Thyroid gland (tissue), 4 donors: ENCODE measurements around the gene MORN4. TPM values are rescaled to one million over a fixed set of nuclear protein-coding genes. Genes with fewer than 3 reads are reported as not detected.
"Not testable (repeated sequence)": the region's sequence is repeated elsewhere in the genome, so short reads cannot be mapped to it uniquely, and the experiment has no call there.

Experiments
- DNase-seq, 2 donors: peaks; one replicate each; pipeline ENCODE4 v3.0.0-alpha.2; 2019
- H3K27ac ChIP-seq, 3 donors: fragments of 200-600 bp; sonication (generic); 1 replicate in 2 of 3; 2 replicates in 1 of 3; pipeline ENCODE4 v1.5.1; 2016 to 2019; ENCODE audit warnings: mild to moderate bottlenecking in 1 of 3, moderate library complexity in 1 of 3
- H3K27me3 ChIP-seq: fragments of 200-600 bp; sonication (generic); one replicate; pipeline ENCODE4 v1.5.1; 2019
- H3K36me3 ChIP-seq, 2 donors: fragments of 200-600 bp; sonication (generic); one replicate each; pipeline ENCODE4 v1.5.1; 2016 to 2019
- H3K4me1 ChIP-seq, 2 donors: fragments of 200-600 bp; sonication (generic); one replicate each; pipeline ENCODE4 v1.5.1; 2017 to 2019
- H3K4me3 ChIP-seq, 3 donors: fragments of 200-600 bp; sonication (generic); replicated peaks in 1 of 3; 1 replicate in 2 of 3; 2 replicates in 1 of 3; pipeline ENCODE4 v1.5.1; 2016; ENCODE audit warnings: mild to moderate bottlenecking in 1 of 3
- H3K9me3 ChIP-seq: fragments of 200-600 bp; sonication (generic); one replicate; pipeline ENCODE4 v1.5.1; 2017
- CTCF ChIP-seq, 6 experiments: fragments of 200-600 bp in 3 of 6; fragments of 450-650 bp in 3 of 6; sonication (generic) in 3 of 6; IDR thresholded peaks; one replicate each; pipeline ENCODE4 v1.5.1; 2016 to 2019; ENCODE audit warnings: antibody characterized with exemption in 6 of 6, mild to moderate bottlenecking in 2 of 6, inconsistent platforms in 1 of 6, moderate library complexity in 1 of 6
- POLR2A ChIP-seq, 2 donors: fragments of 450-650 bp; IDR thresholded peaks; one replicate each; pipeline ENCODE4 v1.6.1; 2017; ENCODE audit warnings: antibody characterized with exemption in 2 of 2, mild to moderate bottlenecking in 2 of 2, moderate library complexity in 1 of 2
- WGBS, 2 donors: methylation state at CpG; one replicate each; pipeline ENCODE4 v1.1.5; 2017; 5-methylcytosine and 5-hydroxymethylcytosine counted together
- intact Hi-C: fragments of 100-400 bp; cut with DNase I; formaldehyde crosslinking; loops from one replicate; pipeline ENCODE4 v1.15.1; 2023
- total RNA-seq, 4 donors: library from RNA; depleted of rRNA; stranded (reverse); fragments of >200 nt; gene quantifications; one replicate each; pipeline ENCODE4 v1.2.3, GENCODE V29; 2016

MORN4 gene
- total RNA-seq, 4 donors from 2014 or later: 4.6 to 18.9 (median 9.7) TPM

- H3K27ac ChIP-seq: peak overlapping the region in 2 of 3 donors; percentile 27 to 46
- peaks cover 0 to 12% of the 10 kb centered on the region in 2 donors for H3K4me1 ChIP-seq
- peaks cover 23 to 24% of the 10 kb centered on the region in 2 donors for H3K36me3 ChIP-seq
- DNase-seq: no peak
- intact Hi-C loops: no loop called here
- 81% methylated on average over 5 of the region's 5 CpGs for WGBS, 2 donors
- H3K9me3 ChIP-seq: no peaks in the 10 kb centered on the region
- no peak for TF ChIP-seq POLR2A (IDR thresholded peaks at IDR 0.05)
- no peak for TF ChIP-seq CTCF (IDR thresholded peaks at IDR 0.05)
- no peaks in the 10 kb centered on the region for H3K27me3 ChIP-seq
- H3K4me3 ChIP-seq: no peak overlapping the region
Observed at GRCh38 chr10:97648562-97649404, 15.5 kb upstream of the MORN4 start.

DNA sequence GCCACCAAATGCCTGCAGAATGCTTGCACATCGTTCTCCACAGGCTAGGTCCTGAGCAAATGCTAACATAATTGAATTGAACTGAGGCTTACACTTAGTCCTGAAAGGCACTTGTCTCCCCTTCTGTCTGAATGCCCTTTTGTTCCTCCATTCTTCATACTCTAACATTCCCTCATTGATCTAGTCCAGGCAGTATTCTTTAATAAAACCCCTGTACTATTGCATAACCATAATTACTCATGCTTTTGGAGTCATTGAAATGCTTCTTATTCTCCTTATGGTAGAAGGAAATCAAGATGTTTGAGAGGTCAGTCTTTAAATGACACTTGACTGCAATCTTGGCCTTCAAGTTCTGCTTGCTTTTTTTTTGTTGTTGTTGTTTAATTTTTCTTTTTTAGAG is 14.3 kb upstream of the MORN4 start:
- TF ChIP-seq CTCF (IDR thresholded peaks at IDR 0.05): no peak
- no peak for TF ChIP-seq POLR2A (IDR thresholded peaks at IDR 0.05)

DNA sequence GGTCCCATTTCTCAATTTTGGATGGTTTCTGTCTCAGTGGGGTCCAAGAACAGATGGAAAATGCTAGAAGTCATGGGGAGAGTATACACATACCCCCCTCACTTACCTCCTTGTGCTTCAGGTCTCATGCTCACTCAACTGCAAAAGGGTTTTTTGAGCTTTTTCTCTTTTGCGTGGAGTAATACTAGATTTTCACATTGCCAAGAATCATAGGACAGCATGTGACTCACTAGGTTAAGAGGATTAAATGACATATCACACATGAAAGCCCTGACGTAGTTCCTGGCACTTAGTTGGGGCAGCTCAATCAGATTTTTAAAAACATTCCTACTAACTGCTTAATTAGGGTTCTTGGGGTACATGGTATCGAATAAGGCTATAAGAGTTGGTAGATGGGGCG is 11.6 kb upstream of the MORN4 start:
- intact Hi-C loops: no loop called here

More for the DNA sequence above, 14.3 kb upstream of the MORN4 start:
- DNase-seq: no peak
- H3K4me3 ChIP-seq: no peak overlapping the region
- H3K4me1 ChIP-seq: peaks cover 0 to 12% of the 10 kb centered on the region in 2 donors
- peak overlapping the region in 1 of 3 donors; percentile 13 for H3K27ac ChIP-seq
- H3K9me3 ChIP-seq: no peaks in the 10 kb centered on the region
- peaks cover 13% of the 10 kb centered on the region in 2 donors for H3K36me3 ChIP-seq
- no peaks in the 10 kb centered on the region for H3K27me3 ChIP-seq
- 54 to 65% methylated on average over 1 of the region's 1 CpG for WGBS, 2 donors
- intact Hi-C loops: no loop called here

DNA sequence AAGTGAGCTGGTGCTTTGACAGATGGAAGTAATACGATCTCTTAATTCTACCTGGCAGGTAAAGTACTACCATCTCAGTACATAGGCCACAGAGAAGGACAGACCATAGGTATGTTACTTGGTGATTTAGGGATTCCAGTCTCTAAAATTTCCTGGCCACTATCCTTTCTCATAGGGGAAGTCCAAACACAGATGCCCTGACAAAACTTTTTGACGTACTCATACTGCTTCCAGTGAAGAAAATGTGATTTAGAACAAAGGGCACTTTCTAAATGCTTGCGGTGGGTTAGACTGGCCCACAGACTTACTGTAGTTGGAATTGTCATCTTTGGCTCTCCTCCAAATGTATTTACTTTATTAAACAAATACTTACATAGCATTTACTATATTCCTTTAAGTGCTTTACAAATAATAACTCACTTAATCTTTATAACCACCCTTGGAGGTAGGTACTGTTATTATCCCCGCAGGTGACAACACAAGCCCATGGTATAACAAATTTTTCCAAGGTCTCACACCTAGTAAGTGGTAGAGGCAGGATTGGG is 10.2 kb upstream of the MORN4 start:
- Histone ChIP-seq H3K9me3 (no peaks in the 10 kb centered on the region), H3K4me1 (peaks cover 18 to 21% of the 10 kb centered on the region in 2 donors), H3K27me3 (no peaks in the 10 kb centered on the region), H3K27ac (no peak overlapping the region), H3K4me3 (no peak overlapping the region), H3K36me3 (no peaks in the 10 kb centered on the region)
- 95 to 97% methylated on average over 4 of the region's 4 CpGs for WGBS, 2 donors
- intact Hi-C loops: no loop called here
- DNase-seq: no peak
- TF ChIP-seq CTCF (IDR thresholded peaks at IDR 0.05) (no peak), POLR2A (IDR thresholded peaks at IDR 0.05) (no peak)

More for the DNA sequence above, 11.6 kb upstream of the MORN4 start:
- no peaks in the 10 kb centered on the region for H3K27me3 ChIP-seq
- DNase-seq: no peak
- 94 to 96% methylated on average over 4 of the region's 4 CpGs for WGBS, 2 donors
- no peak overlapping the region for H3K27ac ChIP-seq
- no peak overlapping the region for H3K4me3 ChIP-seq
- no peaks in the 10 kb centered on the region for H3K36me3 ChIP-seq
- H3K9me3 ChIP-seq: no peaks in the 10 kb centered on the region
- TF ChIP-seq CTCF (IDR thresholded peaks at IDR 0.05): no peak
- no peak for TF ChIP-seq POLR2A (IDR thresholded peaks at IDR 0.05)
- H3K4me1 ChIP-seq: peaks cover 18 to 23% of the 10 kb centered on the region in 2 donors

DNA sequence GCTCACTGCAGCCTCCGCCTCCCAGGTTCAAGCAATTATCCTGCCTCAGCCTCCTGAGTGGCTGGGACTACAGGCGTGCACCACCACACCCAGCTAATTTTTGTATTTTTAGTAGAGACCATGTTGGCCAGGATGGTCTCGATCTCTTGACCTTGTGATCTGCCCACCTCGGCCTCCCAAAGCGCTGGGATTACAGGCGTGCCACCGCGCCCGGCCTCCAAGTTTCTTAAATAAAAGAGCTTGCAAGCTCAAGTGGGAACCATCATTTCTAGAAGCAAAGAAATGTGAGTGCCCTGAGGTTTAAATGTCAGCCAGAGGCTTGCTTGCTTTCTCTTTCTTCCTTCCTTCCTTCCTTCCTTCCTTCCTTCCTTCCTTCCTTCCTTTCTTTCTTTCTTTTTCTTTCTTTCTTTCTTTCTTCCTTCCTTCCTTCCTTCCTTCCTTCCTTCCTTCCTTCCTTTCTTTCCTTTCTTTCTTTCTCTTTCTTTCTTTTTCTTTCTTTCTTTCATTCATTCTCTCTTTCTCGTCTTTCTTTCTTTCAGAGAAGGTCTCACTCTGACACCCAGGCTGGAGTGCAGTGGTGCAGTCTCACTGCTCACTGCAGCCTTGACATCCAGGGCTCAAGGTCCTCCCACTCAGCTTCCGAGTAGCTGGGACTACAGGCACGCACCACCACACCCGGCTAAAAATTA is 9.3 kb upstream of the MORN4 start:
- H3K27ac ChIP-seq, H3K9me3 ChIP-seq, H3K36me3 ChIP-seq, DNase-seq, H3K4me3 ChIP-seq, H3K27me3 ChIP-seq, intact Hi-C loops: not testable (repeated sequence)
- H3K4me1 ChIP-seq: peaks cover 17 to 18% of the 10 kb centered on the region in 2 donors
- 95 to 96% methylated on average over 13 of the region's 13 CpGs for WGBS, 2 donors
